PFSK-1 (cell line): ENCODE results near the gene DTX4.

Source experiments
- FOXP2 ChIP-seq: optimal IDR thresholded peaks from 2 replicates; pipeline ENCODE3; 2011; ENCODE audit warnings: borderline replicate concordance, control low read depth, inconsistent platforms; ENCODE audit not compliant: insufficient read depth; ENCODE audit errors: extremely low read length, extremely low read depth
- POLR2AphosphoS5 ChIP-seq: IDR thresholded peaks from 2 replicates; pipeline ENCODE4 v1.6.1; 2012; ENCODE audit warnings: low read depth, mild to moderate bottlenecking, control low read depth, low read length, moderate library complexity
- REST ChIP-seq, 2 experiments: IDR thresholded peaks; 2 replicates each; pipeline versions ENCODE4 v1.6.1 to v1.8.0; 2011 to 2012; ENCODE audit warnings: low read depth in 2 of 2, low read length in 2 of 2, control low read depth in 1 of 2, inconsistent platforms in 1 of 2, mild to moderate bottlenecking in 1 of 2, moderate library complexity in 1 of 2; ENCODE audit not compliant: insufficient read depth in 1 of 2
- SIN3A ChIP-seq: IDR thresholded peaks from 2 replicates; pipeline ENCODE4 v1.6.1; 2012; ENCODE audit warnings: mild to moderate bottlenecking, low read length, moderate library complexity, borderline replicate concordance; ENCODE audit not compliant: insufficient read depth
- TAF1 ChIP-seq: IDR thresholded peaks from 2 replicates; pipeline ENCODE4 v1.6.1; 2012; ENCODE audit warnings: low read length, control low read depth, borderline replicate concordance; ENCODE audit not compliant: insufficient read depth

GRCh38 chr11:59204746-59205145 lies 32.8 kb downstream of the DTX4 start:
- no peak for TF ChIP-seq SIN3A
- no peak for TF ChIP-seq TAF1
- no peak for TF ChIP-seq POLR2AphosphoS5
- TF ChIP-seq REST (IDR thresholded peaks at IDR 0.05; ENCODE audit: insufficient read depth in 1 of 2, low read depth in 2 of 2, low read length in 2 of 2): no peak
- TF ChIP-seq FOXP2: no peak
